ENCODE measurements around the gene SYNE1. TPM values are rescaled to one million over a fixed set of nuclear protein-coding genes. Genes with fewer than 3 reads are reported as not detected.

Gene SYNE1
- total RNA-seq, 2 experiments from 2014 or later, result 133 to 140 TPM

- Mint-ChIP-seq H3K27me3 (peaks cover 2% of the 10 kb centered on the region), H3K27ac (no peak overlapping the region), H3K4me3 (no peak overlapping the region), H3K4me1 (no peaks in the 10 kb centered on the region), H3K9me3 (no peaks in the 10 kb centered on the region), H3K36me3 (no peaks in the 10 kb centered on the region)
- POLR2A ChIA-PET, result no interaction called here
- ATAC-seq (ENCODE audit: low read depth) (no peak), DNase-seq (no peak)
These were observed 37.1 kb downstream of the SYNE1 start for GRCh38 chr6:152600022-152600421.

- H3K27me3 Mint-ChIP-seq, result peaks cover 2% of the 10 kb centered on the region
These were observed 38.1 kb downstream of the SYNE1 start for GRCh38 chr6:152598901-152599537.

GRCh38 chr6:152598421-152598820 lies 38.7 kb downstream of the SYNE1 start:
- POLR2A ChIA-PET, result no interaction called here
- no peaks in the 10 kb centered on the region for H3K4me1 Mint-ChIP-seq
- H3K4me3 Mint-ChIP-seq, result no peak overlapping the region
- no peaks in the 10 kb centered on the region for H3K36me3 Mint-ChIP-seq
- no peaks in the 10 kb centered on the region for H3K9me3 Mint-ChIP-seq
- ATAC-seq (ENCODE audit: low read depth) (no peak), DNase-seq (no peak)
- H3K27me3 Mint-ChIP-seq, result peaks cover 2% of the 10 kb centered on the region
- H3K27ac Mint-ChIP-seq, result no peak overlapping the region

More at GRCh38 chr6:152598901-152599537, 38.1 kb downstream of the SYNE1 start:
- Mint-ChIP-seq H3K9me3 (no peaks in the 10 kb centered on the region), H3K27ac (no peak overlapping the region), H3K36me3 (no peaks in the 10 kb centered on the region), H3K4me1 (no peaks in the 10 kb centered on the region), H3K4me3 (no peak overlapping the region)
- no peak for ATAC-seq (ENCODE audit: low read depth)
- no peak for DNase-seq
- POLR2A ChIA-PET, result no interaction called here

- ATAC-seq (ENCODE audit: low read depth), result no peak
- POLR2A ChIA-PET, result no interaction called here
- no peak overlapping the region for H3K27ac Mint-ChIP-seq
These were observed 40.4 kb downstream of the SYNE1 start for GRCh38 chr6:152596726-152597125.

GRCh38 chr6:152595499-152595898 lies 41.7 kb downstream of the SYNE1 start:
- H3K4me1 Mint-ChIP-seq, result no peaks in the 10 kb centered on the region
- POLR2A ChIA-PET, result no interaction called here
- H3K9me3 Mint-ChIP-seq, result no peaks in the 10 kb centered on the region
- DNase-seq, result no peak
- no peak overlapping the region for H3K4me3 Mint-ChIP-seq
- H3K27ac Mint-ChIP-seq, result no peak overlapping the region
- no peaks in the 10 kb centered on the region for H3K27me3 Mint-ChIP-seq
- no peaks in the 10 kb centered on the region for H3K36me3 Mint-ChIP-seq
- no peak for ATAC-seq (ENCODE audit: low read depth)

More at GRCh38 chr6:152596726-152597125, 40.4 kb downstream of the SYNE1 start:
- H3K36me3 Mint-ChIP-seq, result no peaks in the 10 kb centered on the region
- DNase-seq, result no peak
- no peaks in the 10 kb centered on the region for H3K9me3 Mint-ChIP-seq
- H3K4me1 Mint-ChIP-seq, result no peaks in the 10 kb centered on the region
- H3K4me3 Mint-ChIP-seq, result no peak overlapping the region
- no peaks in the 10 kb centered on the region for H3K27me3 Mint-ChIP-seq

- H3K9me3 Mint-ChIP-seq, result no peaks in the 10 kb centered on the region
- DNase-seq (no peak), ATAC-seq (ENCODE audit: low read depth) (no peak)
These were observed 42.5 kb downstream of the SYNE1 start for GRCh38 chr6:152594701-152595100.

GRCh38 chr6:152588456-152588855 lies 48.7 kb downstream of the SYNE1 start:
- Mint-ChIP-seq H3K27ac (no peak overlapping the region), H3K9me3 (no peaks in the 10 kb centered on the region), H3K27me3 (no peaks in the 10 kb centered on the region), H3K36me3 (no peaks in the 10 kb centered on the region), H3K4me1 (no peaks in the 10 kb centered on the region), H3K4me3 (no peak overlapping the region)
- POLR2A ChIA-PET, result no interaction called here
- DNase-seq (no peak), ATAC-seq (ENCODE audit: low read depth) (no peak)

More at GRCh38 chr6:152594701-152595100, 42.5 kb downstream of the SYNE1 start:
- Mint-ChIP-seq H3K27me3 (no peaks in the 10 kb centered on the region), H3K36me3 (no peaks in the 10 kb centered on the region), H3K4me1 (no peaks in the 10 kb centered on the region), H3K4me3 (no peak overlapping the region), H3K27ac (no peak overlapping the region)
- POLR2A ChIA-PET, result no interaction called here

GRCh38 chr6:152587473-152587872 lies 49.7 kb downstream of the SYNE1 start:
- POLR2A ChIA-PET, result no interaction called here
- no peak overlapping the region for H3K4me3 Mint-ChIP-seq
- H3K9me3 Mint-ChIP-seq, result no peaks in the 10 kb centered on the region
- H3K27ac Mint-ChIP-seq, result no peak overlapping the region
- H3K36me3 Mint-ChIP-seq, result no peaks in the 10 kb centered on the region
- no peak for DNase-seq
- H3K4me1 Mint-ChIP-seq, result no peaks in the 10 kb centered on the region
- H3K27me3 Mint-ChIP-seq, result no peaks in the 10 kb centered on the region
- ATAC-seq (ENCODE audit: low read depth), result no peak

GRCh38 chr6:152585236-152585635 lies 51.9 kb downstream of the SYNE1 start:
- no peak overlapping the region for H3K4me3 Mint-ChIP-seq
- H3K36me3 Mint-ChIP-seq, result no peaks in the 10 kb centered on the region
- POLR2A ChIA-PET, result no interaction called here
- H3K9me3 Mint-ChIP-seq, result no peaks in the 10 kb centered on the region
- no peaks in the 10 kb centered on the region for H3K27me3 Mint-ChIP-seq
- no peak for ATAC-seq (ENCODE audit: low read depth)
- H3K4me1 Mint-ChIP-seq, result no peaks in the 10 kb centered on the region
- no peak overlapping the region for H3K27ac Mint-ChIP-seq
- no peak for DNase-seq

GRCh38 chr6:152583888-152584287 lies 53.3 kb downstream of the SYNE1 start:
- no peak overlapping the region for H3K27ac Mint-ChIP-seq
- no peak for ATAC-seq (ENCODE audit: low read depth)
- H3K27me3 Mint-ChIP-seq, result no peaks in the 10 kb centered on the region
- no peaks in the 10 kb centered on the region for H3K4me1 Mint-ChIP-seq
- H3K4me3 Mint-ChIP-seq, result no peak overlapping the region
- H3K36me3 Mint-ChIP-seq, result no peaks in the 10 kb centered on the region
- POLR2A ChIA-PET, result no interaction called here
- no peaks in the 10 kb centered on the region for H3K9me3 Mint-ChIP-seq
- DNase-seq, result no peak

- H3K4me1 Mint-ChIP-seq, result no peaks in the 10 kb centered on the region
- no peak for ATAC-seq (ENCODE audit: low read depth)
- H3K36me3 Mint-ChIP-seq, result no peaks in the 10 kb centered on the region
- no peak for DNase-seq
- H3K4me3 Mint-ChIP-seq, result no peak overlapping the region
- no peaks in the 10 kb centered on the region for H3K27me3 Mint-ChIP-seq
- no peaks in the 10 kb centered on the region for H3K9me3 Mint-ChIP-seq
- POLR2A ChIA-PET, result no interaction called here
- H3K27ac Mint-ChIP-seq, result no peak overlapping the region
These were observed 60.6 kb downstream of the SYNE1 start for GRCh38 chr6:152576525-152576924.

GRCh38 chr6:152575621-152576150 lies 61.5 kb downstream of the SYNE1 start:
- Mint-ChIP-seq H3K36me3 (no peaks in the 10 kb centered on the region), H3K9me3 (no peaks in the 10 kb centered on the region), H3K4me3 (no peak overlapping the region), H3K4me1 (no peaks in the 10 kb centered on the region), H3K27me3 (no peaks in the 10 kb centered on the region), H3K27ac (no peak overlapping the region)
- DNase-seq (no peak), ATAC-seq (ENCODE audit: low read depth) (no peak)
- POLR2A ChIA-PET, result no interaction called here

GRCh38 chr6:152575161-152575560 lies 62.0 kb downstream of the SYNE1 start:
- H3K4me3 Mint-ChIP-seq, result no peak overlapping the region

GRCh38 chr6:152573762-152574161 lies 63.4 kb downstream of the SYNE1 start:
- Mint-ChIP-seq H3K9me3 (no peaks in the 10 kb centered on the region), H3K27ac (no peak overlapping the region), H3K27me3 (no peaks in the 10 kb centered on the region), H3K4me3 (no peak overlapping the region), H3K36me3 (no peaks in the 10 kb centered on the region), H3K4me1 (no peaks in the 10 kb centered on the region)
- POLR2A ChIA-PET, result no interaction called here
- no peak for ATAC-seq (ENCODE audit: low read depth)
- DNase-seq, result no peak

More at GRCh38 chr6:152575161-152575560, 62.0 kb downstream of the SYNE1 start:
- DNase-seq (no peak), ATAC-seq (ENCODE audit: low read depth) (no peak)
- Mint-ChIP-seq H3K4me1 (no peaks in the 10 kb centered on the region), H3K27ac (no peak overlapping the region), H3K36me3 (no peaks in the 10 kb centered on the region), H3K27me3 (no peaks in the 10 kb centered on the region), H3K9me3 (no peaks in the 10 kb centered on the region)
- POLR2A ChIA-PET, result no interaction called here

Data from activated naive CD8-positive, alpha-beta T cell treated with anti-CD3 and anti-CD28 coated beads, Interleukin-2, amount 10 ng/mL, durations not matched to agents 7 days and 5 days (primary cell).